ENCODE results near the gene SOWAHA. TPM values are rescaled to one million over a fixed set of nuclear protein-coding genes. Genes with fewer than 3 reads are reported as not detected.
"Not testable (repeated sequence)": the region's sequence is repeated elsewhere in the genome, so short reads cannot be mapped to it uniquely, and the experiment has no call there.

Gene SOWAHA
- polyA plus RNA-seq, 2 of the 4 experiments (the other 2 are of a cell fraction) = 0.06 to 0.10 TPM

- H3K9me3 ChIP-seq; POLR2A ChIA-PET; FAIRE-seq; H3K4me1 ChIP-seq; DNase-seq (ENCODE audit: low read depth in 1 of 2, low spot score in 1 of 2); H3K4me3 ChIP-seq; ATAC-seq: not testable (repeated sequence)
- Histone ChIP-seq H3K4me2 (peak overlapping the region; percentile 53), H3K27ac (peak overlapping the region; percentile 24 to 53; a peak in 4 of 6 replicates)
- 89% methylated on average over 12 of the region's 12 CpGs for WGBS (ENCODE audit: missing lambda C conversion rate)
- CTCF ChIA-PET = interaction anchor here (0.8 to 6.3 kb wide), 14 partner anchors 9 to 60 kb away, joined by 3 to 87 read pairs (median 4); partner anchors contain the start of gene CCNI2
Measured at GRCh38 chr5:132806804-132807162, 6.3 kb upstream of the SOWAHA start.

DNA sequence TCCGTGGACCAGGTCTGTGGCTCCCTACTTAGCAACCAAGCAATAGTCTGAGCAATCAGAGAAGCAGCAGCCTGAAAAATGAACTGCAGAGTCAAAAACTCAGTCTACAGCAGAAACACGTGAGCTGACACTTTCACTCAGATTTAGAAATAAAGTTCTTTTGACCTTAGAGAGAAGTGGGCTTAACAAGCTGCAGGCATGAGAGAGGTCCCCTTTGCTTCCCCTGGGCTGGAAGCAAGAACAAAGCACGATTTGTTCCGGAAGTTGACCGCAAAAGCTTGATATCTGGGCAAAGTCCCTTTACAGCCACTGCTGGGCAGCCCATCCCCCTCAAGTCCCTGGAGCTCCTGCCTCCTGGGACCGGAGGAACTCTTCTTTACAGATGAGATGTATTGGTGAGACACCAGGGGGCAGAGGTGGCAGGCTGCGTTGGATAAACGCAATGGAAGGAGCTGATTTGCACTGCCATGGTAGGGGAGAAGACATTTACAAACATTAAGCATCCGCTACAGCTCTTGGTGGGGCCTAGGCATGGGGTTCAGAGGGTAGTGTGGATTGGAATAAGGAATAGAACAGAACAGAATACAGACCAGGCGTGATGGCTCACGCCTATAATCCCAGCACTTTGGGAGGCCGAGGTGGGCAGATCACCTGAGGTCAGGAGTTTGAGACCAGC lies 5.8 kb upstream of the SOWAHA start:
- no peak for FAIRE-seq
- ChIA-PET POLR2A (no interaction called here), CTCF (interaction anchor here (0.8 to 6.3 kb wide), 17 partner anchors 9 to 60 kb away, joined by 3 to 87 read pairs (median 4); partner anchors contain the start of gene CCNI2)
- H3K9me3 ChIP-seq = no peaks in the 10 kb centered on the region
- TF ChIP-seq HDAC2 (IDR thresholded peaks at IDR 0.05) (no peak), CTCF (IDR thresholded peaks at IDR 0.05) (peak; percentile 30; the same call in 2 of the 3 replicates)
- ATAC-seq = peak; percentile 92 to 97
- peak overlapping the region; percentile 24 to 53; a peak in 4 of 6 replicates for H3K27ac ChIP-seq
- WGBS (ENCODE audit: missing lambda C conversion rate) = 54% methylated on average over 12 of the region's 12 CpGs
- no peak overlapping the region for H3K4me3 ChIP-seq
- peak overlapping the region; percentile 53 for H3K4me2 ChIP-seq
- peaks cover 5% of the 10 kb centered on the region; the same call in 1 of the 3 replicates for H3K4me1 ChIP-seq
- DNase-seq (ENCODE audit: low read depth in 1 of 2, low spot score in 1 of 2) = peak; percentile 61 to 71

GRCh38 chr5:132808448-132808847 lies 4.7 kb upstream of the SOWAHA start:
- CTCF ChIA-PET = interaction anchor here (0.7 to 6.3 kb wide), 8 partner anchors 10 to 163 kb away, joined by 3 to 87 read pairs (median 6); partner anchors contain the start of gene CCNI2
- FAIRE-seq (no peak), ATAC-seq (no peak), DNase-seq (ENCODE audit: low read depth in 1 of 2, low spot score in 1 of 2) (no peak)
- Histone ChIP-seq H3K4me3 (no peak overlapping the region), H3K4me2 (no peak overlapping the region), H3K9me3 (no peaks in the 10 kb centered on the region), H3K4me1 (peaks cover 5% of the 10 kb centered on the region; the same call in 1 of the 3 replicates), H3K27ac (no peak overlapping the region)
- POLR2A ChIA-PET = no interaction called here
- WGBS (ENCODE audit: missing lambda C conversion rate) = 54% methylated on average over 2 of the region's 2 CpGs
- TF ChIP-seq MAZ (IDR thresholded peaks at IDR 0.05; ENCODE audit: borderline replicate concordance, low read depth, low read length) (no peak), ZFP36 (IDR thresholded peaks at IDR 0.05; ENCODE audit: borderline replicate concordance, partially characterized antibody) (no peak), EHF (CRISPR knock-in tag; IDR thresholded peaks at IDR 0.05) (no peak), FOSL2 (IDR thresholded peaks at IDR 0.05) (no peak), FOSL2 (CRISPR knock-in tag; IDR thresholded peaks at IDR 0.05) (no peak), NFE2L2 (conservative IDR thresholded peaks at IDR 0.05; ENCODE audit: low read length) (no peak), USF2 (IDR thresholded peaks at IDR 0.05) (no peak), TP53 (CRISPR knock-in tag; IDR thresholded peaks at IDR 0.05) (no peak), EHMT2 (IDR thresholded peaks at IDR 0.05; ENCODE audit: low read depth) (no peak), ESRRA (IDR thresholded peaks at IDR 0.05; ENCODE audit: borderline replicate concordance, low read length) (no peak), PHF8 (IDR thresholded peaks at IDR 0.05; ENCODE audit: borderline replicate concordance, low read depth) (no peak), HOXB13 (CRISPR knock-in tag; IDR thresholded peaks at IDR 0.05; ENCODE audit: low read depth) (no peak)

DNA sequence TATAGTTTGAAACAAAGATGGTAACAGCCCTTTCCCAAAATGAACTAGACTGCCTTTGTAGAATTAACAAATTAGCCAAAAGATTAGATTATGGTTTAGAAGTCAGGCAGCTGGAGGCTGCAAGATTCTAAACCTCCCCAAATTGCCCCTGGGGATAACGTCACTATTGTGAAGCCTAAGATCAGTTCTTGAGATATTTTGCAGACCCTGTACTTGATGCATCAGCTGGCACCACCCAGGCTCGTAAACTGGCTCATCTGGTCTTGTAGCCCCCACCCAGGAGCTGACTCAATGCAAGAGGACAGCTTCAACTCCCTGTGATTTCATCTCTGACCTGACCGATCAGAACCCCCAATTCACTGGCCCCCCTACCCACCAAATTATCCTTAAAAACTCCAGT lies 4.2 kb upstream of the SOWAHA start:
- POLR2A ChIA-PET = no interaction called here
- no peak overlapping the region for H3K4me2 ChIP-seq
- 36% methylated on average over 3 of the region's 3 CpGs for WGBS (ENCODE audit: missing lambda C conversion rate)
- TF ChIP-seq RAD21 (conservative IDR thresholded peaks at IDR 0.05 in 1 of 2, IDR thresholded peaks at IDR 0.05 in 1 of 2) (no peak), MYC (IDR thresholded peaks at IDR 0.05; ENCODE audit: borderline replicate concordance, low read length) (no peak), PHF8 (IDR thresholded peaks at IDR 0.05; ENCODE audit: borderline replicate concordance, low read depth) (no peak), ZNF302 (CRISPR knock-in tag; IDR thresholded peaks at IDR 0.05) (no peak), PBX3 (IDR thresholded peaks at IDR 0.05) (no peak), EHMT2 (IDR thresholded peaks at IDR 0.05; ENCODE audit: low read depth) (no peak), CEBPB (IDR thresholded peaks at IDR 0.05) (no peak)
- DNase-seq (ENCODE audit: low read depth in 1 of 2, low spot score in 1 of 2) = no peak
- ATAC-seq = no peak
- H3K4me1 ChIP-seq = peaks cover 5% of the 10 kb centered on the region; the same call in 1 of the 3 replicates
- CTCF ChIA-PET = interaction anchor here (0.7 to 6.3 kb wide), 6 partner anchors 11 to 163 kb away, joined by 3 to 87 read pairs (median 4); no protein-coding TSS in a partner anchor
- H3K4me3 ChIP-seq = no peak overlapping the region
- no peak overlapping the region for H3K27ac ChIP-seq
- H3K9me3 ChIP-seq = no peaks in the 10 kb centered on the region
- no peak for FAIRE-seq
